D721Med (cell line): ENCODE results near the gene SACS.

Experiments
- DNase-seq: peaks from one replicate; pipeline ENCODE4 v3.0.0; 2011; ENCODE audit warnings: low spot score; ENCODE audit not compliant: insufficient read length
- FAIRE-seq: peaks from 2 replicates; lab custom pipeline; 2011; peaks lifted over from hg19 to GRCh38; lab: Jason Lieb, UNC
- TF ChIP-seq, protein P1 (sequence below): IDR thresholded peaks from 2 replicates; pipeline ENCODE4 v1.5.1; 2012; ENCODE audit warnings: mild to moderate bottlenecking, control low read depth; ENCODE audit not compliant: insufficient read depth; ENCODE audit errors: missing control alignments

Gene SACS

GRCh38 chr13:23330356-23330755, 103.1 kb downstream of the SACS start:
- DNase-seq, result no peak
- TF ChIP-seq, protein P1, sequence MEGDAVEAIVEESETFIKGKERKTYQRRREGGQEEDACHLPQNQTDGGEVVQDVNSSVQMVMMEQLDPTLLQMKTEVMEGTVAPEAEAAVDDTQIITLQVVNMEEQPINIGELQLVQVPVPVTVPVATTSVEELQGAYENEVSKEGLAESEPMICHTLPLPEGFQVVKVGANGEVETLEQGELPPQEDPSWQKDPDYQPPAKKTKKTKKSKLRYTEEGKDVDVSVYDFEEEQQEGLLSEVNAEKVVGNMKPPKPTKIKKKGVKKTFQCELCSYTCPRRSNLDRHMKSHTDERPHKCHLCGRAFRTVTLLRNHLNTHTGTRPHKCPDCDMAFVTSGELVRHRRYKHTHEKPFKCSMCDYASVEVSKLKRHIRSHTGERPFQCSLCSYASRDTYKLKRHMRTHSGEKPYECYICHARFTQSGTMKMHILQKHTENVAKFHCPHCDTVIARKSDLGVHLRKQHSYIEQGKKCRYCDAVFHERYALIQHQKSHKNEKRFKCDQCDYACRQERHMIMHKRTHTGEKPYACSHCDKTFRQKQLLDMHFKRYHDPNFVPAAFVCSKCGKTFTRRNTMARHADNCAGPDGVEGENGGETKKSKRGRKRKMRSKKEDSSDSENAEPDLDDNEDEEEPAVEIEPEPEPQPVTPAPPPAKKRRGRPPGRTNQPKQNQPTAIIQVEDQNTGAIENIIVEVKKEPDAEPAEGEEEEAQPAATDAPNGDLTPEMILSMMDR, result no peak
- no peak for FAIRE-seq

DNA sequence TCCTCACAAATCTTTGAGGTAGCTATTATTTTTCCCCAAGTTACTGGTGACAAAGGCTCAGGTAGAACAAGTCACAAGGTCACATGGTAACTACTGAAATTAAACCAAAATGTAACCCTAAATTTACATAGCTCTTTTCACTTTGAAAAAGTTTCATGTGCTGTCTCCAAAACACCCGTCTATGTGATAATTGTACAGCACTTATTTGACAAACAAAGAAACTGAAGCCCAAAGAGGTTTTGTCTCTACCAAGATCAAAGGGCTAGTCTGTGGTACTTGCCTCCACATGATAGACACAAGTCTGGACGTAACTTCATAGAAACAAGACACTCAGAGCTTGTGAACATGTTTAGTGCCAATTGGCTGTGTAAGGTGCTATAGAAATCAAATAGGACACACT, 108.3 kb downstream of the SACS start:
- DNase-seq, result no peak

DNA sequence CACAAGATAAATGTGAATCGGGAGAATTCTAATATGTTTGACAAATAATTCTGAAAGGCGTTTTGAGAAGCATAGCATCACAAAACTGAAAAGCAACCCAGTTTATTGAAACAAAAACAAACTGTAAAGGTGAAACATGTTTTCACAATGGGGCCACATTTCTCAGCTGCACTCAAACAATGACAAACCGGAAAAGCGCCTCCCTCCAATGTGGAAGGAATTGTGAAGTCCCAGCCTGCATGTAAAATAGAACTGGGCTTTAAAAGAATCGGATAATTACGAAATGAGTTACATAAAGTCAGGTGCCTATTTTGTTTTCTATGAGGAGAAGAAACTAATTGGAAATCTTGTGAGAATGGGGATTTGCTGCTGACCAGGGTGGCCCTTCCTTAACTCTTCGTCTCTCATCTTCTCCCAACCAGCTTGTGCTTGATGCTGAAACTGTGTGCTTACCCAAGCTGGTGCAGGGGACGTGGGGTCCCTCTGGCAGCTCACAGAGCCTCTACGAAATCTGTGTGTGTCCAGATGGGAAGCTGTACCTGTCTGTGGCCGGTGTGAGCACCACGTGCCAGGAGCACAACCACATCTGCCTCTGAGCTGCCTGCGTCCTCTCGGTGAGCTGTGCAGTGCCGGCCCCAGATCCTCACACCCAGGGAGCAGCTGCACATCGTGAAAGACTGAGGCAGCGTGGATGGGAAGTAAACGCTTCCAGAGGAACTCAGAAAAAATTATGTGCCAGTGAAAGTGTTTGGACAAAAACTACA, 109.4 kb downstream of the SACS start:
- DNase-seq, result no peak
- FAIRE-seq, result no peak
- TF ChIP-seq, protein P1, result no peak

More for the DNA sequence above, 108.3 kb downstream of the SACS start:
- TF ChIP-seq, protein P1, result no peak
- FAIRE-seq, result no peak

- TF ChIP-seq, protein P1, result no peak
- FAIRE-seq (no peak), DNase-seq (no peak)
Measured at GRCh38 chr13:23322353-23323336, 110.9 kb downstream of the SACS start.

DNA sequence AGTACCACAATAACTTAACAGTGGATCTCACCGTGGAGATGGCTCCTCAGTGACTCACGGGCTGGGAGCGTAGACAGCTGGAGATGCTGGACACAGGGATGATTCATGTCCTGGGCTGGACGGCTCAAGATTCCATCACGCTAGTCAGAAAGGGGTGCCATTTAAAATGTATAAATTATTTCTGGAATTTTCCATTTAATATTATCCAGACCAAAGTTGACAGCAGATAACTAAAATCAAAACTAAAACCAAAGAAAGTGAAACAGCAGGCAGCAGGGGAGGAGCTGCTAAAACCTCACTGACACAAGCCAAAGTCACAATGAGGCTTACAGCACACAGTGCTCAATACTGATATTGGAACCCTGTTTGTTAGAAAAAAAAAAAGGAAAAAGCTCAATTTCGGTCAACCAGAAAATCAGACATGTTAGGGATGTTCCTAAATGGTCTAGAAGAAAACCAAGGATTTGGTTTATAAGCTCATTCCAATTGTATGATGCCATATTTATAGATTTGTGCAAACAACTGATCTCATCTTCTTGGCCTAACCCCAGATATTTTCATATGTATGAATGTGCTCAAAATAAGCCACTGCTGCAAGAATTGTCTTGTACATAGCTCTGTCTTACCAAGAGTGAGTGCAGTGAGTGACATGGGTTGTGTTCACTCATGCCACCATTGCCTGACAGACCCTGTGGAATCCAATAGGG, 111.8 kb downstream of the SACS start:
- TF ChIP-seq, protein P1, result no peak
- DNase-seq (no peak), FAIRE-seq (no peak)

DNA sequence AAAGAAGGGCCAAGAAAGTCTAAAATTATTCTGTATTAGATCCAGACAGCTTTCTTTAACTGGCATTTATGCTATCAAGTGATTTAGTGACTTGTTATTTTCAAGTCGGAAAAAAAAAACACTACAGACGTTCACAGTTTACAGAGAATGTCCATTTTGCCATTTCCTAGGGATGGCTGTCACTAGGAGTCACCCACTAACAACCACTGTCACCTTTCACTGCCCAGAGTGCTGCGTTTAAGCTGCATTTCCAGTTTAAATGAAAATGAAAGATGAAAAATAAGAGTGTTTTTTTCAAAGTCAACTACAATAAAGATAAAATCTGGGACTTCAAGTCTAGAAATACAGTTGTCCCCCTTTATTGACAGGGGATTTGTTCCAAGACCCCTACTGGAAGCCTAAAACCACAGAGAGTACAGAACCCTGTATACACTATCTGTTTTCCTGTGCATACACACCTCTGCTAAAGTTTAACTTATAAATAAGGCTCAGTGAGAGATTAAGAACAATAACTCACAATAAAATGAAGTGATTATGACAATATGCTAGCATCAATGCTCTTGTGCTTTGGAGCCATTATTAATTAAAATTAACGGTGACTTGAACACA, 112.5 kb downstream of the SACS start:
- FAIRE-seq, result no peak
- TF ChIP-seq, protein P1, result no peak
- no peak for DNase-seq
